ENCODE measurements around the gene C19orf25.

The C19orf25 gene

DNA sequence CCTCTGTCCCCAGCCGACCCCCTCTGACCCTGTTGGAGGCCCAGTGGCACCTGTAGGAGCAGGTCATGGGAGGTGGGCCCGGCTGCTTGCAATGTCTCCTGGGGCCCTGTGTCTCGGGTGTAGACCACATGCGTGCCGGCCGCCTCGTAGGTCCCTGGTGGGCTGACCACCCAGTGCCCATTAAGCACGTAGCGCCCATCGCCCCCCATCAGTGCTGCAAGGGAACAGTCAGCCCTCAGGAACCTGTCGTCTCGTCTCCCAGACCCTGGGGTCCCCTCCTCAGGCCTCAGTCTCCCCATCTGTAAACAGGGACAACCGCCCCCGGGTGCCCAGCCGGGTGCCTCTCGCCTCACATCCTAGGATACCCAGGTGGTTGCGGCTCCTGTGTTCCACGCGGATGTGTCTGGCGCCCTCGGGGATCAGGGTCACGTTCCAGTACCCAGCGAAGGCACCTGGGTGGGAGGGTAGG, 28.2 kb upstream of the C19orf25 start:
- peak overlapping the region; percentile 67 for H3K27ac ChIP-seq

DNA sequence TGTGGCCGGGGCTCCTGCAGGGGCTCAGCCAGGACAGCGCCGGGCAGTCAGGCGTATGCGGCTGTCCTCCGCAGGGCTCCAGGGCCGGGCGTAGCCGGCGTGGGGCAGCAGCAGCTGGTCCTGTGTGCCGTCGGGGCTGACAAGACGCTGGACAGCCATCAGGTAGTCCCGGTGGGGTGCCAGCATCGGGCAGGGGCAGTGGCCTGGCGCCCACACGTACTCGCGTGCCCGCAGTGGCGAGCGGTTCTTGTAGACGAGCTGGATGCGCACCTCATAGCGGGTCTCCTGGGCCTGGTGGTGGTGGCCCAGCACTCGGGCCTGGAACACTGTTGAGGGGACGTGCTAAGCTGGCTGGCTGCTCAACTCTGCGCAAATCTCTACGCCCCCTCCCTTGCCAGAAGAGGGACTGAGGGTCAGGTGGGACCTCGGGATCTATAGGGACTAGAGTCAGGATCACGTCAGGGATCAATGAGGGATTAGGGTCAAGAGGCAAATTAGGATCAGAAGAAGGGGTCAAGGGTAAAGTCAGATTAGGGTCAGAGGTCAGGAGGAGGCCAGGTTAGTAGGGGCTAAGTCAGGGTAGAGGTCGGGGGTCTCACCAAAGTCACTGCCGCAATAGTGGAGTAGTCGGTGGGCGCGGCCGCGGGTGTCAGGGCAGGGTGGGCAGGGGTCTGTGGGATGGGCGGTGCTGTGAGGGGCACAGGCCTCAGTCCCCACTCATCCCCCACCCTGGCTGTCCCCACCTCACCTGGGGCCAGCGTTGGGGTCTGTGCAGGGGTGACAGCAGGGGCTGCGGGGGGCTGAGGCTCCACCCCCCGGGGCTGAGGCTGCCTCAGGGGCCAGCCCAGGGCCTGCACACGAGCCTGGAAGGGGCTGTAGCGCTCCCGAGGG, 27.2 kb upstream of the C19orf25 start:
- TF ChIP-seq ZFX (IDR thresholded peaks at IDR 0.05) (no peak), CTCF (conservative IDR thresholded peaks at IDR 0.05) (no peak)
- no peak overlapping the region for H3K27ac ChIP-seq

More for the DNA sequence above, 28.2 kb upstream of the C19orf25 start:
- TF ChIP-seq CTCF (conservative IDR thresholded peaks at IDR 0.05): no peak
- no peak for TF ChIP-seq ZFX (IDR thresholded peaks at IDR 0.05)

DNA sequence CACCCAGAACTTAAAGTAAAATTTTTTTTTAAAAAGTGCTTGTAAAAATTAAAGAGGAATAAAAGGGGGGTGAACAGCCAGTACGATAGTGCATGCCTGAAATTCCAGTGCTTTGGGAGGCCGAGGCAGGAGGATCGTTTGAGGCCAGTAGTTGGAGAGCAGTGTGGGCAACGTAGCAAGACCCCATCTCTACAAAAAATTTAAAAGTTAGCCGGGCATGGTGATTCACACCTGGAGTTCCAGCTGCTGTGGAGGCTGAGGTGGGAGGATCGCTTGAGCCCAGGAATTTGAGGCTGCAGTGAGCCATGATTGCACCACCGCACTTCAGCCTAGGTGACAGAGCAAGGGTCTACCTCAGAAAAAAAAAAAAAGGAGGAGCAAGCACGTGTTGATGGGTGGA, 26.0 kb upstream of the C19orf25 start:
- H3K27ac ChIP-seq: no peak overlapping the region
- TF ChIP-seq CTCF (conservative IDR thresholded peaks at IDR 0.05): no peak
- TF ChIP-seq ZFX (IDR thresholded peaks at IDR 0.05): no peak

- TF ChIP-seq ZFX (IDR thresholded peaks at IDR 0.05) (no peak), CTCF (conservative IDR thresholded peaks at IDR 0.05) (no peak)
- no peak overlapping the region for H3K27ac ChIP-seq
These were observed 25.1 kb upstream of the C19orf25 start for GRCh38 chr19:1503925-1504773.

DNA sequence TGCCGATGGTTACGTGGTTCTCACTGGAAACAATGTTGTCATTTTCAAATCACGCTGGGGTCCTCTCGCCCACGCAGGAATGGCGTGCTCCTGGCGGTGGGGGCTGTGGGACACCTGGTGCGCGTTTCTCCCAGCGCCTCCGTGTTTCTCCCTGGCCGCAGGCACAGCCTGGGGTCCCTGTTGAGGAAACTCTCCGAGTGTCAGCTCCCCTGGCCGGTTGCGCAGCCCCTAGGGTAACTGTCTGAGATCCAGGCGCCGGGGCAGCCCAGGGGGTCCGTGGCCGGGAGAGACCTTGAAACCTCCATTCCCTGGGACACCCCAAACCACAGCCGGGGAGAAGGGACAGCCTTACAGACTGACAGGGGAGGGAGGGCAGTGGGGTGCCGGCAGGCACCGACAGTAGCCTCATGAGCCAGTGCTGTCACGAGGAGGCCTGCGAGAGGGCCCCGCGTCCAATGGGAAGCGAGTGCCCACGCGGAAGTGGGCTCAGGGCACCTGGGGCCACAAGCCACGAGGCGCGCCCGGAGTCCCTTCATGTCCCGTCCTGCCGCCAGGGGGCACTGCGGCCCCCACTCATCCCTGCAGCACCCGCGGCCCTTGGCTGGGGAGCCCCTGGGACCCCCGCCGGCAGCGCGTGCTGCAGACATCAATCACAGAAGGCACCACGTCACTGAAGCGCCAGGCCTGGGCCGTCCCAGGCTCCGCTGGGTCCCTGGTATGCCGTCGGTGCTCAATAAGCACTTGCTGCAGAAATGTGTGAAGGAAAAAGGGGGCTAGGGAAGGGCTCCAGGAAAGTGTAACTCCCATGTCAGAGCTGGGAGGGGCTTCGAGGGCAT, 24.3 kb upstream of the C19orf25 start:
- TF ChIP-seq CTCF (conservative IDR thresholded peaks at IDR 0.05) (peak; percentile 95), ZFX (IDR thresholded peaks at IDR 0.05) (no peak)
- no peak overlapping the region for H3K27ac ChIP-seq

- TF ChIP-seq CTCF (conservative IDR thresholded peaks at IDR 0.05) (no peak), ZFX (IDR thresholded peaks at IDR 0.05) (no peak)
- H3K27ac ChIP-seq: no peak overlapping the region
These were observed 23.5 kb upstream of the C19orf25 start for GRCh38 chr19:1502433-1503088.
